CD4-positive, alpha-beta T cell treated with Interleukin-4 for 1 hour (primary cell): Measurements from ENCODE around the gene IGSF10.

Source experiments
- DNase-seq, 2 donors: peaks; one replicate each; pipeline ENCODE4 v3.0.0-alpha.2; 2020 to 2022

IGSF10 gene

DNA sequence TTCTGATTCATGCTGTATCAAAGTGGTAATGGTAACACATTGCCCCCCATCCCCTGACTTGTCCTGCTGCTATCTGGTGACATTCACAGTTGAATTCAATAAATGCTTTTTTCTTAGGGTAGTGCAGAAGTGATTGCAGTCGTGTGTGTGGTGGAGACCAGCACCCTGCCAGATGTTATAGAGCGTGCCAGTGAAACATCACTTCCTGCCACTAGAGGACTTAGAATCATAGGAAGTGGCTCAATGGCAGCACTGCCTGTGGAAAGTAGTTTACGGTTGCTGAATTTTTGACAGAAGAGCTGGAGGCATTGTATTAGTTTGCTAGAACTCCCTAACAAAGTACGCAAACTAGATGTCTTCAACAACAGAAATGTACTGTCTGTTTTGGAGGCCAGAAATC, 38.9 kb downstream of the IGSF10 start:
- DNase-seq, result no peak

DNA sequence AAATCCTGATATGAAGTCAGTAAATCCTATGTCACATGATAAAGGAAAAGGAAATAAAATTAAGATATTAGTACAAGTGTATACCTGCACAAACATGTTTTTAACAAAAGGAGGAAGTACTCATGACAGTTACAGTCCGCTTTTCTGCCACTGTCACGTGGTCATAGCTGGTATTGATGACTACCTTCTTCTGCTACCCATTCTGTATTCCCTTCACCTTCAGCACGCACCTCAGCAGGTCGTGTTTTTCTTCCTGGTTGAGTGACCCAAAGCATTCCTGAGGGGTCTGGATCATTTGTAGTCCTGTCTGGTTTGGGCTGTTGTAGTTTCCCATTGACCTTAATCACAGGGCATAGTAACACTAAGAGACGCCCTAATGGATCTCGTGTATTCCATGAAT, 41.1 kb downstream of the IGSF10 start:
- DNase-seq, result no peak

DNA sequence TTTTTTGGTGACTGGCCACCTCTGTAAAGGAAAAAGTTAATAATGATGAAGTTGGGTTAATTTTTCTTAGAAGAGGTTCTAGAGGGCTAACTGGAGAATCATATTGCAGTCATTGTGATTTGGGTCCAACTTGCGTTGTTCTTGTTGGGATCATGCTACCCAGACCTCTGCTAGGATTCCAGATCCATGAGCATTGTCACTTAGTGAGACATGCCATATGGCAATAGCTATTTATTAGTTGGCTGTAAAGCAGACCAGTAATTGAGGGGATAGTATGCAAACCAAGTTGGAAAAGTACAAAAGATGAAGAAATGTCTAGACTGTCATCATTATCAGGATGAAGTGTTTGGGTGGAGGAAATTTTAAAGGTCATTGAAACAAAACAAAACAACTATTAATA, 45.6 kb downstream of the IGSF10 start:
- no peak for DNase-seq

DNA sequence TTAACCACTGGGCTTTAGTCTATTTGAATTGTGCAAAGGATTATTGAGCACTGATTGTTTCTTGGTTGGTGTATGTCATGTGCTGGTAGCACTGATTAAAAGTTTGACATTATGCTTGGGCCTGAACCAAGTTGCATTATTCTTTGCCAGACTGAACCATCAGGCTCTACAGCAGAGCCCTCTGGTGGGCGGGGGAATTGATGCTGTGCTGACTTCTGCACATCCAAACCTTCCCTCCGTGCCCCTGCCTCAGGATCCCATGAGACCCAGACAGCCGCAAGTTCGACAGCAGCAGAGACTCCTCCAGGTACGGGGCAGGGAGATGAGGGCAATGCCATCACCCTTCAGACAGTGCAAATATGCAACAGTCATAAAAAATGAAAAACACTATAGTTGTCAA, 47.9 kb downstream of the IGSF10 start:
- DNase-seq, result no peak
